ENCODE measurements around the gene NLGN3. TPM values are rescaled to one million over a fixed set of nuclear protein-coding genes. Genes with fewer than 3 reads are reported as not detected.

NLGN3 gene
- total RNA-seq, 1 experiment from 2014 or later: 0.28 TPM

- POLR2A ChIA-PET: no interaction called here
- Histone ChIP-seq H3K27me3 (ENCODE audit: control insufficient read depth, insufficient read depth, low read length) (no peaks in the 10 kb centered on the region), H3K36me3 (ENCODE audit: control insufficient read depth, insufficient read depth, low read length) (no peaks in the 10 kb centered on the region), H3K27ac (ENCODE audit: low read length) (no peak overlapping the region), H3K4me3 (ENCODE audit: low read depth in 2 of 2, low read length in 2 of 2) (no peak overlapping the region), H3K4me1 (ENCODE audit: control insufficient read depth, insufficient read depth, low read length) (no peaks in the 10 kb centered on the region), H3K9me3 (ENCODE audit: control insufficient read depth, insufficient read depth, low read depth, low read length) (no peaks in the 10 kb centered on the region)
- no TSS peak for BruUV-seq (replicated peaks)
- no peak for DNase-seq (ENCODE audit: low read depth, low spot score)
- CTCF ChIA-PET: no interaction called here
- TF ChIP-seq TCF7L2 (IDR thresholded peaks at IDR 0.05; ENCODE audit: low read depth, low read length) (no peak), REST (IDR thresholded peaks at IDR 0.05; ENCODE audit: insufficient read depth in 1 of 2, low read depth in 2 of 2, low read length in 1 of 2) (no peak), POLR2AphosphoS5 (IDR thresholded peaks at IDR 0.05; ENCODE audit: low read depth, low read length) (no peak), SIN3A (IDR thresholded peaks at IDR 0.05; ENCODE audit: borderline replicate concordance, insufficient read depth, low read depth, low read length) (no peak), CTCF (IDR thresholded peaks at IDR 0.05) (no peak)
- in situ Hi-C loops (cut with HindIII; ENCODE audit: low pct_unique_long_range_greater_than_20kb, low sequenced_read_pairs): no loop called here
- ATAC-seq: no peak
- intact Hi-C loops (cut with micrococcal nuclease; ENCODE audit: unreplicated experiment): no loop called here
These were observed 19.4 kb downstream of the NLGN3 start for GRCh38 chrX:71164071-71164470.

DNA sequence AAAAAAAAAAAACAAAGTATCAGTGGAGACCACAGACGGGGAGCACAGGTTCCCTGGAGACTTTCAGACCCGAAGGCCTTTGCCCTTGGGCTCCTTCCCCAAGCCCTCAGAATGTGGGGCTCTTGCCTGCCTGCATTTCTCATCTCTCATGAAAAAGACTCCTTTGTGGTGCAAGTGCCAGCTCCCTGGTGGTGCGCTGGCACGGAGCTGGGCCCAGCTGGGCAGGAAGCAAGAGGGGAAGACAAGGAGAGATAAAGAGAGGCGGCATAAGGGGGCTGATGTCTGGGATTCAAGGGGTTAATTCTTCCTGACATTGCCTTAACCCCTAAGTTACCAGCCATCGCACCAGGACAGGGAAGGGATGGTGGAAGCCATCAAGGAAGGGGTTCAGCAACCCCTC lies 21.8 kb downstream of the NLGN3 start:
- Histone ChIP-seq H3K9me3 (ENCODE audit: control insufficient read depth, insufficient read depth, low read depth, low read length) (no peaks in the 10 kb centered on the region), H3K27ac (ENCODE audit: low read length) (no peak overlapping the region), H3K27me3 (ENCODE audit: control insufficient read depth, insufficient read depth, low read length) (no peaks in the 10 kb centered on the region), H3K4me3 (ENCODE audit: low read depth in 2 of 2, low read length in 2 of 2) (no peak overlapping the region), H3K36me3 (ENCODE audit: control insufficient read depth, insufficient read depth, low read length) (no peaks in the 10 kb centered on the region), H3K4me1 (ENCODE audit: control insufficient read depth, insufficient read depth, low read length) (no peaks in the 10 kb centered on the region)
- in situ Hi-C loops (cut with HindIII; ENCODE audit: low pct_unique_long_range_greater_than_20kb, low sequenced_read_pairs): no loop called here
- ChIA-PET POLR2A (no interaction called here), CTCF (no interaction called here)
- no peak for TF ChIP-seq TCF7L2 (IDR thresholded peaks at IDR 0.05; ENCODE audit: low read depth, low read length)
- no TSS peak for BruUV-seq (replicated peaks)
- intact Hi-C loops (cut with micrococcal nuclease; ENCODE audit: unreplicated experiment): no loop called here
- ATAC-seq (no peak), DNase-seq (ENCODE audit: low read depth, low spot score) (no peak)

GRCh38 chrX:71167031-71167781 lies 22.6 kb downstream of the NLGN3 start:
- H3K27ac ChIP-seq (ENCODE audit: low read length): no peak overlapping the region
- no peak for DNase-seq (ENCODE audit: low read depth, low spot score)
- no TSS peak for BruUV-seq (replicated peaks)
- H3K27me3 ChIP-seq (ENCODE audit: control insufficient read depth, insufficient read depth, low read length): no peaks in the 10 kb centered on the region
- H3K4me1 ChIP-seq (ENCODE audit: control insufficient read depth, insufficient read depth, low read length): no peaks in the 10 kb centered on the region
- no peak for ATAC-seq
- no peaks in the 10 kb centered on the region for H3K36me3 ChIP-seq (ENCODE audit: control insufficient read depth, insufficient read depth, low read length)
- no peak overlapping the region for H3K4me3 ChIP-seq (ENCODE audit: low read depth in 2 of 2, low read length in 2 of 2)
- CTCF ChIA-PET: no interaction called here
- H3K9me3 ChIP-seq (ENCODE audit: control insufficient read depth, insufficient read depth, low read depth, low read length): no peaks in the 10 kb centered on the region
- TF ChIP-seq POLR2AphosphoS5 (IDR thresholded peaks at IDR 0.05; ENCODE audit: low read depth, low read length): no peak
- TF ChIP-seq TCF7L2 (IDR thresholded peaks at IDR 0.05; ENCODE audit: low read depth, low read length): no peak
- no peak for TF ChIP-seq CTCF (IDR thresholded peaks at IDR 0.05)
- TF ChIP-seq REST (IDR thresholded peaks at IDR 0.05; ENCODE audit: insufficient read depth in 1 of 2, low read depth in 2 of 2, low read length in 1 of 2): no peak
- no peak for TF ChIP-seq SIN3A (IDR thresholded peaks at IDR 0.05; ENCODE audit: borderline replicate concordance, insufficient read depth, low read depth, low read length)
- in situ Hi-C loops (cut with HindIII; ENCODE audit: low pct_unique_long_range_greater_than_20kb, low sequenced_read_pairs) (no loop called here), intact Hi-C loops (cut with micrococcal nuclease; ENCODE audit: unreplicated experiment) (no loop called here)
- POLR2A ChIA-PET: no interaction called here

Measured in Panc1 (cell line).